SK-N-MC (cell line): ENCODE measurements around the gene ATP13A3.
A peak's percentile ranks its signal among the peaks of the same experiment; 100 is the strongest.

ENCODE experiments used
- DNase-seq: peaks from one replicate; pipeline ENCODE4 v3.0.0-alpha.2; 2011; ENCODE audit warnings: low read depth, low spot score
- H3K27ac ChIP-seq: fragments of 200-600 bp; sonication (generic); 2 replicates; pipeline ENCODE4 v1.5.1; 2016; ENCODE audit warnings: mixed run types
- H3K36me3 ChIP-seq: fragments of 200-600 bp; sonication (generic); 2 replicates; pipeline ENCODE4 v1.6.1; 2017; ENCODE audit warnings: antibody characterized with exemption, low read length, mixed read lengths; ENCODE audit not compliant: insufficient read depth
- H3K4me3 ChIP-seq: fragments of 200-600 bp; sonication (generic); 2 replicates; pipeline ENCODE4 v1.5.1; 2016
- H3K9ac ChIP-seq: fragments of 200-600 bp; sonication (generic); 2 replicates; pipeline ENCODE4 v1.8.0; 2017; ENCODE audit warnings: mixed run types, mixed read lengths; ENCODE audit not compliant: insufficient read length
- H3K9me3 ChIP-seq: fragments of 200-600 bp; sonication (generic); 2 replicates; pipeline ENCODE4 v1.6.1; 2017; ENCODE audit warnings: low read depth, mild to moderate bottlenecking, antibody characterized with exemption, low read length, moderate library complexity, mixed read lengths
- EZH2 ChIP-seq: fragments of 200-600 bp; sonication (generic); IDR thresholded peaks from one replicate; pipeline ENCODE4 v1.6.1; 2017; ENCODE audit warnings: antibody characterized with exemption
- FOXP2 ChIP-seq: optimal IDR thresholded peaks from 2 replicates; pipeline ENCODE3; 2011; ENCODE audit warnings: mild to moderate bottlenecking, moderate library complexity; ENCODE audit not compliant: insufficient read depth; ENCODE audit errors: extremely low read length, control extremely low read depth
- POLR2AphosphoS5 ChIP-seq: IDR thresholded peaks from 2 replicates; pipeline ENCODE4 v1.6.1; 2012; ENCODE audit warnings: mild to moderate bottlenecking, low read depth, low read length, borderline replicate concordance

The ATP13A3 gene

GRCh38 chr3:194518652-194519051 is 31.9 kb upstream of the ATP13A3 start:
- TF ChIP-seq EZH2 (no peak), POLR2AphosphoS5 (no peak), FOXP2 (no peak)
- H3K9ac ChIP-seq = no peak overlapping the region
- no peak overlapping the region for H3K4me3 ChIP-seq
- no peak overlapping the region for H3K27ac ChIP-seq
- no peaks in the 10 kb centered on the region for H3K9me3 ChIP-seq
- H3K36me3 ChIP-seq = no peaks in the 10 kb centered on the region
- DNase-seq = no peak

GRCh38 chr3:194517333-194517732 is 30.5 kb upstream of the ATP13A3 start:
- DNase-seq = no peak
- no peaks in the 10 kb centered on the region for H3K9me3 ChIP-seq
- H3K27ac ChIP-seq = no peak overlapping the region
- no peaks in the 10 kb centered on the region for H3K36me3 ChIP-seq
- H3K4me3 ChIP-seq = no peak overlapping the region
- no peak overlapping the region for H3K9ac ChIP-seq
- TF ChIP-seq POLR2AphosphoS5 (no peak), FOXP2 (no peak), EZH2 (no peak)

GRCh38 chr3:194514626-194515025 is 27.8 kb upstream of the ATP13A3 start:
- Histone ChIP-seq H3K9me3 (no peaks in the 10 kb centered on the region), H3K4me3 (no peak overlapping the region), H3K9ac (no peak overlapping the region), H3K27ac (no peak overlapping the region), H3K36me3 (no peaks in the 10 kb centered on the region)
- no peak for DNase-seq
- TF ChIP-seq POLR2AphosphoS5 (no peak), FOXP2 (no peak), EZH2 (no peak)

GRCh38 chr3:194512895-194513601 is 26.2 kb upstream of the ATP13A3 start:
- DNase-seq = no peak
- no peaks in the 10 kb centered on the region for H3K36me3 ChIP-seq
- TF ChIP-seq EZH2 = no peak
- no peak for TF ChIP-seq POLR2AphosphoS5
- TF ChIP-seq FOXP2 = no peak
- H3K9ac ChIP-seq = no peak overlapping the region
- no peak overlapping the region for H3K27ac ChIP-seq
- no peaks in the 10 kb centered on the region for H3K9me3 ChIP-seq
- no peak overlapping the region for H3K4me3 ChIP-seq

- Histone ChIP-seq H3K27ac (no peak overlapping the region), H3K9me3 (no peaks in the 10 kb centered on the region), H3K4me3 (peak overlapping the region; percentile 32; the same call in 1 of the 2 replicates), H3K36me3 (no peaks in the 10 kb centered on the region), H3K9ac (no peak overlapping the region)
- DNase-seq = peak; percentile 47
- TF ChIP-seq POLR2AphosphoS5 = peak; percentile 36; the same call in 1 of the 2 replicates
- no peak for TF ChIP-seq FOXP2
- TF ChIP-seq EZH2 = no peak
Observed at GRCh38 chr3:194508491-194509453, 22.0 kb upstream of the ATP13A3 start.

- TF ChIP-seq POLR2AphosphoS5 = no peak
- no peak for TF ChIP-seq EZH2
- TF ChIP-seq FOXP2 = no peak
- DNase-seq = no peak
- Histone ChIP-seq H3K36me3 (no peaks in the 10 kb centered on the region), H3K4me3 (no peak overlapping the region), H3K9me3 (no peaks in the 10 kb centered on the region), H3K27ac (no peak overlapping the region), H3K9ac (no peak overlapping the region)
Observed at GRCh38 chr3:194507571-194507970, 20.8 kb upstream of the ATP13A3 start.

- no peak for TF ChIP-seq FOXP2
- TF ChIP-seq POLR2AphosphoS5 = no peak
- TF ChIP-seq EZH2 = no peak
- no peaks in the 10 kb centered on the region for H3K36me3 ChIP-seq
- H3K4me3 ChIP-seq = no peak overlapping the region
- no peaks in the 10 kb centered on the region for H3K9me3 ChIP-seq
- no peak overlapping the region for H3K27ac ChIP-seq
- DNase-seq = no peak
- no peak overlapping the region for H3K9ac ChIP-seq
Observed at GRCh38 chr3:194505791-194506415, 19.1 kb upstream of the ATP13A3 start.

GRCh38 chr3:194504861-194505260 is 18.1 kb upstream of the ATP13A3 start:
- no peak overlapping the region for H3K4me3 ChIP-seq
- no peaks in the 10 kb centered on the region for H3K36me3 ChIP-seq
- H3K9ac ChIP-seq = no peak overlapping the region
- no peak for TF ChIP-seq FOXP2
- no peak for TF ChIP-seq EZH2
- no peak for TF ChIP-seq POLR2AphosphoS5
- no peaks in the 10 kb centered on the region for H3K9me3 ChIP-seq
- no peak for DNase-seq
- no peak overlapping the region for H3K27ac ChIP-seq
